Hematopoietic multipotent progenitor cell treated with erythropoietin and hydrocortisone succinate and interleukin-3 and kit ligand, for 17 days (in vitro differentiated cells): ENCODE measurements around the gene SLAMF6.
"Not testable (repeated sequence)": the region's sequence is repeated elsewhere in the genome, so short reads cannot be mapped to it uniquely, and the experiment has no call there.

Experiments used
- DNase-seq: peaks from one replicate; pipeline ENCODE4 v3.0.0-alpha.2; 2015; ENCODE audit warnings: low spot score

The SLAMF6 gene

GRCh38 chr1:160522622-160523345 is at the start of gene SLAMF6:
TSS of gene SLAMF6 (minus strand) at chr1:160523255. CDS start at chr1:160523192, 63 bp downstream.
- DNase-seq = no peak

- DNase-seq = no peak
Measured at GRCh38 chr1:160570840-160571239, 47.8 kb upstream of the SLAMF6 start.

GRCh38 chr1:160569806-160570205 is 46.8 kb upstream of the SLAMF6 start:
- DNase-seq = no peak

- no peak for DNase-seq
Measured at GRCh38 chr1:160567858-160568682, 45.0 kb upstream of the SLAMF6 start.

GRCh38 chr1:160567341-160567740 is 44.3 kb upstream of the SLAMF6 start:
- DNase-seq = no peak

GRCh38 chr1:160565564-160565963 is 42.5 kb upstream of the SLAMF6 start:
- no peak for DNase-seq

GRCh38 chr1:160563230-160563629 is 40.2 kb upstream of the SLAMF6 start:
- not testable (repeated sequence) for DNase-seq

- DNase-seq = not testable (repeated sequence)
Measured at GRCh38 chr1:160562745-160563144, 39.7 kb upstream of the SLAMF6 start.

GRCh38 chr1:160560806-160561205 is 37.8 kb upstream of the SLAMF6 start:
- DNase-seq = no peak

GRCh38 chr1:160560045-160560705 is 37.1 kb upstream of the SLAMF6 start:
- DNase-seq = no peak

- DNase-seq = not testable (repeated sequence)
Measured at GRCh38 chr1:160559437-160559836, 36.4 kb upstream of the SLAMF6 start.

- DNase-seq = no peak
Measured at GRCh38 chr1:160558660-160559380, 35.8 kb upstream of the SLAMF6 start.

- no peak for DNase-seq
Measured at GRCh38 chr1:160553778-160554177, 30.7 kb upstream of the SLAMF6 start.

- no peak for DNase-seq
Measured at GRCh38 chr1:160552425-160552824, 29.4 kb upstream of the SLAMF6 start.

GRCh38 chr1:160550572-160551034 is 27.5 kb upstream of the SLAMF6 start:
- DNase-seq = no peak

GRCh38 chr1:160549665-160550006 is 26.6 kb upstream of the SLAMF6 start:
- DNase-seq = no peak

GRCh38 chr1:160548960-160549664 is 26.1 kb upstream of the SLAMF6 start:
- no peak for DNase-seq

- DNase-seq = no peak
Measured at GRCh38 chr1:160548183-160548582, 25.1 kb upstream of the SLAMF6 start.

GRCh38 chr1:160547422-160547821 is 24.4 kb upstream of the SLAMF6 start:
- DNase-seq = no peak

GRCh38 chr1:160546942-160547341 is 23.9 kb upstream of the SLAMF6 start:
- no peak for DNase-seq

GRCh38 chr1:160544647-160545046 is 21.6 kb upstream of the SLAMF6 start:
- peak; percentile 52 for DNase-seq
